ENCODE results near the gene SLC37A2.

The SLC37A2 gene

DNA sequence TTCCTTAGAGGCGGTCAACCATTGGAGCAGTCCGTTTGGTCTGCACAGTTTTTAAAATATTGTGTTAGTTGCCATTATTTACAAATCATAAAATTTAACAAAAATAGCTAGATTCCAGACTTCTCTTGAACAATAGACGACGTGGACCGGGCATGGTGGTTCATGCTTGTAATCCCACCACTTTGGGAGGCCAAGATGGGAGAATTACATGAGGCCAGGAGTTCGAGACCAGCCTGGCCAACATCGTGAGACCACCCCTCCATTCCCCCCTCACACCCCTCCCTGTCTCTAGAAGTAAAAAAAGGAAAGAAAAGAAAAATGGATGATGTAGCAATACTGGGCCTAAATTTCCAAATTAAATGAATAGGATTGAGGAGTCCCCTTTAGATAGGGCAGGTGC, 965 bp downstream of the SLC37A2 start:
- Histone ChIP-seq H3K4me1 (peaks cover 11 to 61% (median 26%) of the 10 kb centered on the region in 10 experiments), H3K9me3 (replicated peaks in 1 of 11) (no peaks in the 10 kb centered on the region), H3K27ac (peak overlapping the region in 5 of 11 experiments; percentile 78 to 88 (median 87); a peak in 10 of 22 replicates), H3K27me3 (peaks cover 0 to 63% (median 57%) of the 10 kb centered on the region in 11 experiments; a peak in 20 of 22 replicates), H3K4me2 (peak overlapping the region; percentile 82 to 98 (median 95)), H4K20me1 (0 out of 22 replicates have a peak, but pooled peaks cover 0 to 8% (median 0%) of the 10 kb centered on the region in 11 experiments), H3K4me3 (peak overlapping the region in 8 of 10 experiments; percentile 62 to 84 (median 70); a peak in 15 of 20 replicates), H3K36me3 (no peaks in the 10 kb centered on the region), H3K9ac (peak overlapping the region in 6 of 11 experiments; percentile 76 to 91 (median 87); a peak in 12 of 22 replicates)
- no peak for TF ChIP-seq Cebpa-rat (IDR thresholded peaks at IDR 0.05)

DNA sequence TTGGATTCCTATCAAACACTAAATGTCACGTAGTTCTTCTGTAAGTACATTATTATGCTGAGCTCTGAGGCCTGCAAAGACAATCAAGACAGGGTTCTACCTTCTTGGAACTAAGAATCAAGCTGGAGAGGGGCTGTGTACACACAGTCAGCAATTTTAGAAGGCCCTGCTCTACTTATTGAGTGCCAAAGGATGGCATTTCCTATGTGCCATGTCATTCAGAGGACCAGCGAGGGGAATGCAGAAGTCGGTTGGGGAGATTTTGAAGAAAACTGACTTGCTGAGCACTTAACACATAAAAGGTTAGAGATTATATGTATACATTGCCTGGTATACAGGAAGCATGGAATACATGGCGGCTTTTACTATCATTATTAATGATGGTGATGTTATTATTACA, 5.3 kb downstream of the SLC37A2 start:
- Histone ChIP-seq H3K36me3 (peaks cover 0 to under 1% (median 0%) of the 10 kb centered on the region in 11 experiments; a peak in 1 of 22 replicates), H3K4me1 (peaks cover 46 to 96% (median 62%) of the 10 kb centered on the region in 10 experiments), H3K9ac (no peak overlapping the region), H3K27me3 (peaks cover 0 to 30% (median 28%) of the 10 kb centered on the region in 11 experiments; a peak in 20 of 22 replicates), H3K27ac (peak overlapping the region in 5 of 11 experiments; percentile 89 to 98 (median 96); a peak in 8 of 22 replicates), H3K4me3 (no peak overlapping the region), H4K20me1 (0 out of 22 replicates have a peak, but pooled peaks cover 0 to 6% (median 0%) of the 10 kb centered on the region in 11 experiments), H3K4me2 (peak overlapping the region in 7 of 11 experiments; percentile 76 to 95 (median 82); a peak in 11 of 22 replicates), H3K9me3 (replicated peaks in 1 of 11) (no peaks in the 10 kb centered on the region)
- no peak for TF ChIP-seq Cebpa-rat (IDR thresholded peaks at IDR 0.05)

DNA sequence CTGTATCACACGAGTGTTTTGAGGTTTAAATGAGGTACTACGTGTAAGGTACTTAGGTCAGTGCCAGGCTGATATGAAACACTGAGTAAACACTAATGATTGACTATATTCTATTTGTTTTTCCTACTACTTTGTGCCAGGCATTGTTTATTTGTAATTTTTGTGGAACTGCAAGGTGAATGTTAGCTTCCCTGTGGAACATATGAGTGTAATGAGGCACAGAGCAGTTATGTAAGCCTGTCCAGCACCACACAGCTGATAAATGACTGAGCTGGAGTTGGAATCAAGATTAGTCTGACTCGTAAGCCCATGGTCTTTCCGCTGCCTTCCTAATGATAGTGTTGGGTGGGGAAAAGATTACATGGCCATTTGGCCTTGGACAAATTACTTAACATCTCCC, 5.9 kb downstream of the SLC37A2 start:
- H3K4me3 ChIP-seq: no peak overlapping the region
- peaks cover 47 to 100% (median 62%) of the 10 kb centered on the region in 10 experiments for H3K4me1 ChIP-seq
- peaks cover 0 to 7% (median 0%) of the 10 kb centered on the region in 11 experiments; a peak in 3 of 22 replicates for H3K36me3 ChIP-seq
- peak overlapping the region; percentile 76 to 95 (median 83); a peak in 18 of 22 replicates for H3K4me2 ChIP-seq
- peak overlapping the region in 3 of 11 experiments; percentile 79 to 83 (median 82); a peak in 3 of 22 replicates for H3K9ac ChIP-seq
- peak overlapping the region in 9 of 11 experiments; percentile 7 to 98 (median 95); a peak in 17 of 22 replicates for H3K27ac ChIP-seq
- peaks cover 0 to 24% (median 22%) of the 10 kb centered on the region in 11 experiments; a peak in 20 of 22 replicates for H3K27me3 ChIP-seq
- TF ChIP-seq Cebpa-rat (IDR thresholded peaks at IDR 0.05): no peak
- H4K20me1 ChIP-seq: no peaks in the 10 kb centered on the region
- H3K9me3 ChIP-seq (replicated peaks in 1 of 11): no peaks in the 10 kb centered on the region

DNA sequence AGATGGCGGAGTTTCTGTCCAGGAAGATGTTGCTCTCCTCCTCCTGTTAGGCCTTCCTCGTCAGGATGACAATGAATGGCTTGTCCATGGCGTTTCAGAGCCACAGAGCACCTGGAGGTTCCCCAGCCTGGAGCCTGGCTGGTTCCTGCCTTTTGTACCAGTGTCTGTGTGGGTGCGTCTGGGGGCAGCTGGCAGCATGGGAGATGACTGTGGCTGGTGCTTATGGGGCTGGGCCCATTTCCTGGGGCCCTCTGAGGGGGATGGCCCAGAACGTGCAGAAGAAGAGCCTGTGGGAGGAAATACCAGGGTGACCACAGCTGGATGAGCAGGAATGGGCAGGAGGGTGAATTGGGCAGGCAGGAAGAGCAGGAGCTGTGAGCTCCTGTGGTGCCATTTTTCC, 6.7 kb downstream of the SLC37A2 start:
- Histone ChIP-seq H3K27ac (peak overlapping the region; percentile 86 to 98 (median 95)), H3K9me3 (replicated peaks in 1 of 11) (no peaks in the 10 kb centered on the region), H3K4me2 (peak overlapping the region; percentile 76 to 95 (median 83)), H4K20me1 (no peaks in the 10 kb centered on the region), H3K4me3 (no peak overlapping the region), H3K9ac (peak overlapping the region; percentile 67 to 83 (median 79); a peak in 21 of 22 replicates), H3K4me1 (peaks cover 54 to 99% (median 68%) of the 10 kb centered on the region in 10 experiments), H3K27me3 (peaks cover 0 to 16% (median 14%) of the 10 kb centered on the region in 11 experiments; a peak in 19 of 22 replicates), H3K36me3 (peaks cover 0 to 9% (median 0%) of the 10 kb centered on the region in 11 experiments; a peak in 3 of 22 replicates)
- no peak for TF ChIP-seq Cebpa-rat (IDR thresholded peaks at IDR 0.05)

DNA sequence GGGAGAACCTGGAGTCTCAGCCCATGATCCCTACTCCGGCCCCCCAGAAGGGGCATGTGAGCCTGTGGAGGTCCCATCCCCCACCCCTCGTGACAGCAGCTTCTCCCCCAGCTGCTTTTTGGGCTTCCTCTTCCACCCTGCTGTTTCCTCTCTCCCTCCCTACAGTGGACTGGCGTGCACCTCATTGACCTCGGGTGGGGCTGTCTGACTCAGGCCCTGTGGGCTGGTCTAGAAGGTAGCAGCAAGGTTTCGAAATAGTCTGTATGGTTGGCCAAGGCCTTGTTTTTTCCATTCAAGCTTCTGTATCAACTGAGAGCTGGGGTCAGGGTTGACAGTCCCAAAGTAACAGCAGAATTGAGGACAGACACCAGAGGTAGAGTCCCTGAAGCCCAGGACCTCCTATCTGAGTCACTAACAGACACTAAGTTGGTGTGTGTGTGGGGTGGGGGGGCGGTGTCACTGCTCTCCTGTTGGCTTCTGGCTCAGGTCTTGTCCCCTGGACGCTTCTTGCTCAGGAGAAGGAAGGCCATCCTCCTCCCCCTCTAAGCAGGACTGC, 7.7 kb downstream of the SLC37A2 start:
- peaks cover 0 to 17% (median 0%) of the 10 kb centered on the region in 11 experiments; a peak in 3 of 22 replicates for H3K36me3 ChIP-seq
- no peaks in the 10 kb centered on the region for H4K20me1 ChIP-seq
- no peaks in the 10 kb centered on the region for H3K9me3 ChIP-seq (replicated peaks in 1 of 11)
- peak overlapping the region in 2 of 10 experiments; percentile 12 to 15; a peak in 3 of 20 replicates for H3K4me3 ChIP-seq
- H3K9ac ChIP-seq: peak overlapping the region; percentile 67 to 83 (median 79)
- H3K27me3 ChIP-seq: peaks cover 0 to 6% (median 4%) of the 10 kb centered on the region in 11 experiments; a peak in 10 of 22 replicates
- peak; percentile 26 to 95 (median 80); a peak in 17 of 22 replicates for TF ChIP-seq Cebpa-rat (IDR thresholded peaks at IDR 0.05)
- peak overlapping the region; percentile 76 to 95 (median 83) for H3K4me2 ChIP-seq
- H3K27ac ChIP-seq: peak overlapping the region; percentile 86 to 98 (median 95)
- peaks cover 61 to 99% (median 78%) of the 10 kb centered on the region in 10 experiments for H3K4me1 ChIP-seq

DNA sequence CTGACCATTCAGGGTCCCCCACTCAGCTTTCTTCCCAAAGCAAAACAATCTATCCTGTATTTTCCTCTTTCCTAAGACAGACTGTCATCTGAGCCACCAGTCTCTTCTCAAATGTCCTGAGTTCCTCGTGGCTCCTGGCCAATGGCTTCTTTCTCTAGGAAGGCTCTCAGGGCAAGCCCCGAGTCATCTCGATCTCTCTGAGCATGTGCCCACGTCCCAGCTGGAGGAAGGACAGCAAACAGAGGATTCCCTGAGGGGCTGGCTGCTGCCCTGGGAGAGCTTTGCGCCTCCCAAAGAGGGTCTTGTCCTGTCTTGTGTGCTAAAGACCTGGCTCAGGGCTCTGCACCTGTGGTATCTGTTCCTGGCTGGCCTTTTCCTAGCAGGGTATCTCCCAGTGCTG, 8.3 kb downstream of the SLC37A2 start:
- peaks cover 0 to 24% (median 0%) of the 10 kb centered on the region in 11 experiments; a peak in 5 of 22 replicates for H3K36me3 ChIP-seq
- H3K4me2 ChIP-seq: peak overlapping the region; percentile 76 to 95 (median 83)
- peak overlapping the region; percentile 86 to 98 (median 95) for H3K27ac ChIP-seq
- TF ChIP-seq Cebpa-rat (IDR thresholded peaks at IDR 0.05): no peak
- H4K20me1 ChIP-seq: no peaks in the 10 kb centered on the region
- peak overlapping the region in 2 of 10 experiments; percentile 12 to 15; a peak in 3 of 20 replicates for H3K4me3 ChIP-seq
- no peaks in the 10 kb centered on the region for H3K27me3 ChIP-seq
- no peaks in the 10 kb centered on the region for H3K9me3 ChIP-seq (replicated peaks in 1 of 11)
- H3K4me1 ChIP-seq: peaks cover 61 to 99% (median 80%) of the 10 kb centered on the region in 10 experiments
- peak overlapping the region; percentile 67 to 83 (median 79) for H3K9ac ChIP-seq

DNA sequence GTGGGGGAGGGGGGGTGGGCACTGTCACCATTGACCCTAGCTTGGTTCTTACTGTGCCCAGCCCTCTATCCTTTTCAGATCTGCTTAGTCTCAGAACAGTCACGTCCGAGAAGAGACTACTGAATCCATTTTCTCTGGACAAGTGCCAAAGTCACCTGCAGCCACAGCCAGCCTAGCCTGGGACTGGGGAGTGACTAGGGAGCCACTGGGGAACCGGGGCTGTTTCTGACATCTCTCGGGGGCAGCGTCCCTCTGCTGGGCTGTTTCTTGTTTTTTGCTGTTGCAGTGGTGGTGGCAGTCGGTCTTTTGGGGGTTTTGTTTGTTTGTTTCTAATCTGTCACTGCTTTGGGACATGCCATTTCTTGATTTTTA, 8.7 kb downstream of the SLC37A2 start:
- Histone ChIP-seq H3K27ac (peak overlapping the region; percentile 86 to 98 (median 95)), H3K36me3 (peaks cover 0 to 28% (median 0%) of the 10 kb centered on the region in 11 experiments; a peak in 6 of 22 replicates), H3K27me3 (no peaks in the 10 kb centered on the region), H3K9me3 (replicated peaks in 1 of 11) (no peaks in the 10 kb centered on the region), H3K9ac (peak overlapping the region; percentile 59 to 83 (median 79)), H4K20me1 (no peaks in the 10 kb centered on the region), H3K4me2 (peak overlapping the region; percentile 76 to 95 (median 83)), H3K4me3 (no peak overlapping the region; a peak in 1 of 20 replicates), H3K4me1 (peaks cover 61 to 98% (median 80%) of the 10 kb centered on the region in 10 experiments)
- TF ChIP-seq Cebpa-rat (IDR thresholded peaks at IDR 0.05): no peak

DNA sequence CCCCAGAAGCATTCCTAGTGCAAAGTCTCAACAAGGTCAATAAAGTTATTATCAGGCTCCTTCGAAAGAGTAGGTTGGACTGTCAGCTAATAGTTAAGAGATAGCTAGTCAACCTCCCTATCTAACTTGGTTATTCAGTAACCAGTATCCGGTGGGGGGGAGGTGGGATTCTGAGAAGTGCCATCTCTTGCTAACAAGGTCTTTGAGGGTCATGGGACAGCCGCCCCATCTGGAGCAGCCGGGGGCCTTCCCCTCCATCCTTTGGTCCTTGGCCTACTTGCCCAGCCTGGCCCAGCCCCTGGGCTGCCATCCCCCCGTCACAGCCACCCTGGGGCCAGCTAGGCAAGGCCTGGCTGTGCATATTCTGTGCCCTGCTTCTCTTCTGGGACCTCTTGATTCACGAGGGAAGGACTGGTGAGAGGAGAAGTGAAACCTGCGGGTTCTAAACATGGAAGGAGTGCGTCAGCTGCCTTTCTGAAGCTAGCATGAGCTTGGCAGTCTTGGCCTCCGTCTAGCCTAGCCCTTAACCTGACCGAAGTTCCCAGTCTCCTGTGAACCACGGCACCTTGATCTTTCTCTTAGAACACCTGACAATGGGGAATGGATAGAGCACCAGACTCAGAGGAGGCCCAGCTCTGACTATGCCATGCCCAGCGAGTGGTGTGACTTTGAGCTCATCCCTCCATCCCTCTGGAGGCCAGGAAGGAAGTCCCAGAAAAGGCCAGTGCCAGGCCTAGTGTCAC, 9.3 kb downstream of the SLC37A2 start:
- H3K9ac ChIP-seq: peak overlapping the region; percentile 63 to 83 (median 79)
- H3K36me3 ChIP-seq: peaks cover 0 to 33% (median 0%) of the 10 kb centered on the region in 11 experiments; a peak in 6 of 22 replicates
- no peaks in the 10 kb centered on the region for H3K9me3 ChIP-seq (replicated peaks in 1 of 11)
- peak overlapping the region; percentile 76 to 95 (median 83) for H3K4me2 ChIP-seq
- no peaks in the 10 kb centered on the region for H4K20me1 ChIP-seq
- TF ChIP-seq Cebpa-rat (IDR thresholded peaks at IDR 0.05): no peak
- H3K27ac ChIP-seq: peak overlapping the region; percentile 86 to 98 (median 95)
- peaks cover 61 to 98% (median 80%) of the 10 kb centered on the region in 10 experiments for H3K4me1 ChIP-seq
- H3K4me3 ChIP-seq: 0 out of 20 replicates have a peak overlapping the region, but pooled peaks of 1 of the 10 experiments have one; percentile 16
- H3K27me3 ChIP-seq: no peaks in the 10 kb centered on the region

All from BLaER1 treated with 17β-estradiol and CSF1 and Interleukin-3, amounts not matched to agents 10 nM and 100 nM (cell line).